GM13976 (cell line): ENCODE measurements around the gene AREG.

Experiments used
- DNase-seq: peaks from one replicate; pipeline ENCODE4 v3.0.0; 2012; ENCODE audit warnings: low spot score
- in situ Hi-C: fragments of 300-500 bp; cut with MboI; formaldehyde crosslinking; loops from one replicate; pipeline ENCODE4 v1.12.0; 2022; ENCODE audit warnings: low sequenced_read_pairs, mixed read lengths, inconsistent platforms; ENCODE audit not compliant: unreplicated experiment
- TF ChIP-seq, protein P1 (sequence below): IDR thresholded peaks from 2 replicates; pipeline ENCODE4 v1.5.1; 2012; ENCODE audit warnings: borderline replicate concordance, mild to moderate bottlenecking; ENCODE audit not compliant: insufficient read depth; ENCODE audit errors: extremely low read depth, missing control alignments, control extremely low read depth

AREG gene

DNA sequence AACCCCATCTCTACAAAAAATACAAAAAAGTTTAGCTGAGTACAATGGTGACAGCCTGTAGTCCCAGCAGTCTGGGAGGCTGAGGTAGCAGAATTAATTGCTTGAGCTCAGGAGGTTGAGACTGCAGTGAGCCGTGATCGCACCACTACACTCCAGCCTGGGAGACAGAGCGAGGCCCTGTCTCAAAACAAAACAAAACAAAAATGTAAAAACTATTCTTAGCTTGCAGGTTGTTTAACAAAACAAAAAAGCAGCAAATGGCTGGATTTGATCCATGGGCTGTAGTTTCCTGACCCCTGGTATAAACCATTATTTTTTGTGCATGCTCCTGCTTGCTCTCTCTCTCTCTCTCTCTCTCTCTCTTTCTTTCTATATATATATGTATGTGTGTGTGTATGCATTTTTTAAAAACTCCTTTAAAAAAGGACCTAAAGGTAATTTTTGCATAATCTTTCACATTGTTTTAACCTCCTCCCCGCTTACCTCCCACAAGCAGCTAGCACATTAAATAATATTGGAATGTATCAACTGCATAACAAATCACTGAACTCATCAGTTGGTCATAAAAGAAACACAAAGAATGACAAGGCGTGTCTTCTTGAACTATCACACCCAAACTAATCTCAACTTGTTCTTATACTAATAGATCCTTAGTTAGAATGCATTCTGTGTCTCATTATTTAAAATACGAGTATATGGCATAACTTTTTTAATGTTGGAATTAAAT lies 4.8 kb downstream of the AREG start:
- in situ Hi-C loops, result no loop called here
- DNase-seq, result no peak
- TF ChIP-seq, protein P1, sequence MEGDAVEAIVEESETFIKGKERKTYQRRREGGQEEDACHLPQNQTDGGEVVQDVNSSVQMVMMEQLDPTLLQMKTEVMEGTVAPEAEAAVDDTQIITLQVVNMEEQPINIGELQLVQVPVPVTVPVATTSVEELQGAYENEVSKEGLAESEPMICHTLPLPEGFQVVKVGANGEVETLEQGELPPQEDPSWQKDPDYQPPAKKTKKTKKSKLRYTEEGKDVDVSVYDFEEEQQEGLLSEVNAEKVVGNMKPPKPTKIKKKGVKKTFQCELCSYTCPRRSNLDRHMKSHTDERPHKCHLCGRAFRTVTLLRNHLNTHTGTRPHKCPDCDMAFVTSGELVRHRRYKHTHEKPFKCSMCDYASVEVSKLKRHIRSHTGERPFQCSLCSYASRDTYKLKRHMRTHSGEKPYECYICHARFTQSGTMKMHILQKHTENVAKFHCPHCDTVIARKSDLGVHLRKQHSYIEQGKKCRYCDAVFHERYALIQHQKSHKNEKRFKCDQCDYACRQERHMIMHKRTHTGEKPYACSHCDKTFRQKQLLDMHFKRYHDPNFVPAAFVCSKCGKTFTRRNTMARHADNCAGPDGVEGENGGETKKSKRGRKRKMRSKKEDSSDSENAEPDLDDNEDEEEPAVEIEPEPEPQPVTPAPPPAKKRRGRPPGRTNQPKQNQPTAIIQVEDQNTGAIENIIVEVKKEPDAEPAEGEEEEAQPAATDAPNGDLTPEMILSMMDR, result no peak

DNA sequence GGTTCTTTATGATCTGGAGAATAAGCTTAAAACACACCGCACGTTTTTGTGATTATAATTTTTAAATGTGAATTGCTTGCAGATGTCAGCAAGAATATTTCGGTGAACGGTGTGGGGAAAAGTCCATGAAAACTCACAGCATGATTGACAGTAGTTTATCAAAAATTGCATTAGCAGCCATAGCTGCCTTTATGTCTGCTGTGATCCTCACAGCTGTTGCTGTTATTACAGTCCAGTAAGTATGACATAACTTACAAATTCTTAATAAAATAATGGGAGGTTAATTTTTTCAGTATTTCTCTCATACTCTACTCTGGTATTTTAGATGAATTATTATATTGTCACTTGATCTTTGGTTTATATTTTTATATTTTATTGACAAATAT lies 5.4 kb downstream of the AREG start:
- DNase-seq, result no peak
- in situ Hi-C loops, result no loop called here
- TF ChIP-seq, protein P1, result no peak

DNA sequence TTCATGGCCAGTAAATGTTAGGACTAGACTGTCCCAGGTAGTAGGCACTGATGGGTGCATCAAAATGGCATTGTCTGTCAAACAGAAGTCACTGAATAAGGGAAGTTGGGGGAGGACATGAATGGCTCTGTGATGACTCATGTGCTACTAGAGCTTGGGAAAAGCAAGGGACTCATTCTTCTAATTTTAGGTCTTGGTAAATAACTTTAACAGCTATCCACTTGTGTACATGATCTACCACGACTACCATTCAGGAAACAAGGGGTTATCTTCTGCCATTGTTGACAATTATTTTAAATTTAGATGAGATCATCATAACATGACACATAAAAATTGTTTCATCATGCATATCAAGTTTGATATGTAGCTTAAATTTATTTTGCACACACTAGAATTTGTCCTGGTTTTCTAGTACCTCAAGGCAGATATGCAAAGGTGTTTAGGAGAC lies 6.3 kb downstream of the AREG start:
- in situ Hi-C loops, result no loop called here
- TF ChIP-seq, protein P1, result no peak
- no peak for DNase-seq

DNA sequence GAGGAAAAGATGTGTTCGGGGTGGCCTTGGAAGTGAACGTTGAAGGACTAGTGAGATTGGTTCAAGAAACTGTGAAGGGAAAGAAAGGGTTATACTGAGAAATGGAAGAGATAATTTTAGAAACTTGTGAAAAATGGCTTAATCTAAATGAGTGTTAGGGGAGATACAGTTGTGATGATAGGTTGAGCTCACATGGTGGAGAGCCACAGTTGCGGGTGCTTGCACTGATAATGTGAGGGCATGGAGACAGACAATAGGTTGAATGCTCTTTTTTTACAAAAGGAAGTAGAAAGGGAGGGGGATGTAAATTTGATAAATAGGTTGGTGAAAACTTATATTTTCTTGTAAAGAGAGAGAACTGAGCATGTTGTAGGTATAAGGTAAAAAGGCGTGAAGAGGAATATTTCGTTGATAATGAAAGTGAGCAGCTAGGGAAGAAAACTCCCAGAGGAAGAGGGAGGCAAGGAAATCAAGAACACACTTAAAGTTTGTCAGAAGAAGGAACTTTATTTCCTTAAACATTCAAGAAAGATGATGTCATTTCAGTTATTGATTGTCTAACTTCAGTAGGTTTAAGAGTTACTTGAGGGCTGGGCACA lies 8.2 kb downstream of the AREG start:
- no peak for DNase-seq
- in situ Hi-C loops, result no loop called here
- TF ChIP-seq, protein P1, result no peak

DNA sequence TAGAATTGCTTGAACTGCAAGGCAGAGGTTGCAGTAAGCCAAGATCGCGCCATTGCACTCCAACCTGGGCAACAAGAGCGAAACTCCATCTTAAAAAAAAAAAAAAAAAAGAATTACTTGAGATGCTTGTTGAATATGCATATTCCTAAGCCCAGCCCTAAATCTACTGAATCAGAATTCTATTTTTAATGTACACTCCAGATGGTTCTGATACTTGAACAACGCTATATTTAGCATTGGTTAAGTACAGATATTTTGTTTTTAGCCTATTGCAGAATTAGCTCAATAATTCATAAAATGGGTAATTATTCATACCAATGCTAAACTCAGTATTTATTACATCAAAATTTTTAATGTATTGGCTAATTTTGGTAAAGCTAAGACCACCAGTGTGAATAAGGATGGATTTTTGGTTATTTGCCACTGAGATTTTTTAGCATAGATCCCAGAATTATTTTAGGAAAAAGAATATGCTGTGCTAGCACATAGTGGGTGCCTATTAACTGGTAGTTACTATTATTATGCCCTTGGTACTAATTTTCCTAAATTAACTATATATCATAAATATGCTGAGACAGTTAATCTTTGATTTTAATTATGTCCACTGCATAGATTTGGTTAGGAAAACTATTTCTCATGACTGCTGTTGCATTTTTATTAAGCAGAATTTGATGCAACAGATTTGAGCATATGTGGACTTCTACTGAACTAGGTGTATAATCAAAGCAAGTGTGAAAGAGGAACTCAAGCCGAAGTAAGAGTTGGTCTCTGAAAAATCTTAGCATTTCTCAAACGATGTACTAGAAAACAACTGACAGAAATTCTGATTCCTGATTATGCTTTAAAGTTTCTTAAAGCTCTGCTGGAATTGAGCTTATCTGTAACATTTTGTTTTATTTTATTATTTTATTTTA lies 9.2 kb downstream of the AREG start:
- DNase-seq, result no peak
- in situ Hi-C loops, result no loop called here
- TF ChIP-seq, protein P1, result no peak

DNA sequence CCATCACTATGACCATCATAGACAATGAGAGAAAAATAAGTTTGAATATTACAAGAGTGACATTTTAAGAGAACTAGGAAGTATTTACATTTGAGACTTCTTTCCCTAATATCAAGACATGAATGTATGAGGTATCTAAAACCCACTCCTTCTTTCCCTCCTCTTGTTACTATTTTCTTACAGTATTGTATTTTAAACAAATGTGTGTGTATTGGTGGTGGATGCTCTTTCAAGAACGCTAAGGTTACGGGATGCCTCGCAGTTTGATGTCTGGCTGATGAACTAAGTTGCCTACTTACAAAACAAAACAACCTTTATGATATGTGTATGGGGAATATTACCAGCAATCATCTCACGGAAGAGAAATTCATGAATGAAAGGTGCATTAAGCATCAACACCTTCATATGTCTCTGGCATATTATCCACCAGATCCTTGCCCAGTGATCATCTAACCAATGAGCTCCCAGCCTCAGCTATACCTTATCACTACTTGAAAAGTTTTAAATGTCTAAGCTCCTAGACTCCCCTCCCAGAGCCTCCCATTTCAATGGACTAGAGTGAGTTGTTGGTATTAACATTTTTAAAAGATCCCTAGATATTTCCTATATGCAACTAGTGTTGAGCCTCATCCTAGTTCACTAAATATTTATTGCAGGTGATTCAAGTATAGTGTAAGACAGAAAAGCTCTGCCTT lies 10.6 kb downstream of the AREG start:
- TF ChIP-seq, protein P1, result no peak
- DNase-seq, result no peak
- in situ Hi-C loops, result no loop called here
